ENCODE measurements around the gene PALLD.

Gene PALLD

DNA sequence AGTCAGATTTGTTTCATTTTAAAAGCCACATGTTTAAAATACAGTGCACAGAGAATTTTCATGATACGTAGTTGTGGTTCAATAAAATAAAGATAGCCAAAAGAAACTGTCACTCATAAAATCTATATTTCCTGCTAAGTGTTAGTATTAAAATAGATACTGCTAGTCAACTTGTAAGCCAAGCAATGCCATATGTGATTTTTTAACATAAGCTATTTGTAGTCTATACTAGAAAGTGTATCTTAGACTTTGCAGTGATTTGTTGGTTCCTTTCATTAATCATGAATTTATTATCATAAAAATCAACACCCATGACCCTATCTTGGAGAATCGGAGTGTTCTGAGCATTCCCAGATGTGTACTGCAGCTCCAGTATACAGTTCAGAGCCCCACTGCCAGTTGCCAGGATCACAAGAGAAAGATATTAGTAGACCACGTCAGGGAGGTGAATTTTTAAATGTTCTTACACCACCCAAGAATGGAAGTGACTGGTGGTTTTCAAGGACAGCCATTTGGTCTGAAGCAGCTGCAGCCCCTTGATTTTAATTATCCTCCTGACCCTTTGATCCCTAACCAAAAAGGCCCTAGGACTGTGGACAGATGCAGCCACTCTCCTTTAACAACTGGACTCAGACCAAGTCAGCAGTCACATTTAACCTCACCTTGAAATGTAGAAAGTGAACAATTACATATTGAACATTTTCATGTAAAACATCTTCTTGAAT, 163.1 kb downstream of the PALLD start:
- Histone ChIP-seq H3K27me3 (ENCODE audit: insufficient read depth, poor library complexity, severe bottlenecking) (no peaks in the 10 kb centered on the region), H3K4me3 (ENCODE audit: severe bottlenecking) (no peak overlapping the region), H3K4me1 (ENCODE audit: insufficient read depth, poor library complexity, severe bottlenecking) (peaks cover 22% of the 10 kb centered on the region), H3K9me3 (ENCODE audit: severe bottlenecking) (no peaks in the 10 kb centered on the region), H3K36me3 (ENCODE audit: low read depth) (no peaks in the 10 kb centered on the region), H3K27ac (ENCODE audit: poor library complexity, severe bottlenecking) (no peak overlapping the region)
- no peak for TF ChIP-seq CTCF (IDR thresholded peaks at IDR 0.05; ENCODE audit: poor library complexity, severe bottlenecking)
- DNase-seq (ENCODE audit: low spot score) (no peak), ATAC-seq (ENCODE audit: low read depth) (no peak)

DNA sequence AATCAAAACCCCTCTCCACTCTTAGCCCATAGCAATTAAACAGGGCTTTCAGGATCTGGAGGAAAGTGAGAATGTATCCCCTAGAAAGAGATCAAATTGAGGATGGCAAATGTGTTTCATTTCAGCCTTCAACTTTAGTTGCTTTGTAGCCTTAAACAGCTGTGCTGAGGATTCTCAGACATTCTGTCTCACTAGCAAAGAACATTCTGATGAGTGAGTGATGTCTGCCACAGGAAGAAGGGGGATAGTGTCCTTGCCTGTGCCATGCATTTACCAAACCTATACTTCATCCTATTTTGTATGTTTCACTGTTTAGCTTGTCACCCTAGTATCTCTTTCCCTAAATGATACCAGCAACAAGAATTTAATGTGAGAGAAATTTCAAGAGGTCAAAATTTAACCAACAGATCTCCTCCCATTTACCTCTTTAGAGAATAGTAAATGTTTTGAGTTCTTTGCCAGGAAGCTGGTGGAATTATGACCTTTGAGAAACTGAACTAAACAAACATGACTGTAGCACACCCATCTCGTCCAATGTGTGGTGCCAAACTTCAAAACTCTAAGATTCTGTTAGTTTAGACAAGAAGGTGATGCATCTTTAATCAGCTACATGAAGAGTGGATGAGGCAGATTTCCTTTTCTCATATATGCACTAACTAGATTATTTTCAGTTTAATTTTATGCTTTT, 165.6 kb downstream of the PALLD start:
- Histone ChIP-seq H3K4me1 (ENCODE audit: insufficient read depth, poor library complexity, severe bottlenecking) (peaks cover 10% of the 10 kb centered on the region), H3K36me3 (ENCODE audit: low read depth) (no peaks in the 10 kb centered on the region), H3K4me3 (ENCODE audit: severe bottlenecking) (no peak overlapping the region), H3K9me3 (ENCODE audit: severe bottlenecking) (no peaks in the 10 kb centered on the region), H3K27ac (ENCODE audit: poor library complexity, severe bottlenecking) (no peak overlapping the region), H3K27me3 (ENCODE audit: insufficient read depth, poor library complexity, severe bottlenecking) (no peaks in the 10 kb centered on the region)
- DNase-seq (ENCODE audit: low spot score) (no peak), ATAC-seq (ENCODE audit: low read depth) (no peak)
- no peak for TF ChIP-seq CTCF (IDR thresholded peaks at IDR 0.05; ENCODE audit: poor library complexity, severe bottlenecking)

GRCh38 chr4:168664242-168664891, 167.5 kb downstream of the PALLD start:
- H3K4me1 ChIP-seq (ENCODE audit: insufficient read depth, poor library complexity, severe bottlenecking) = peaks cover 10% of the 10 kb centered on the region
- no peak for DNase-seq (ENCODE audit: low spot score)

DNA sequence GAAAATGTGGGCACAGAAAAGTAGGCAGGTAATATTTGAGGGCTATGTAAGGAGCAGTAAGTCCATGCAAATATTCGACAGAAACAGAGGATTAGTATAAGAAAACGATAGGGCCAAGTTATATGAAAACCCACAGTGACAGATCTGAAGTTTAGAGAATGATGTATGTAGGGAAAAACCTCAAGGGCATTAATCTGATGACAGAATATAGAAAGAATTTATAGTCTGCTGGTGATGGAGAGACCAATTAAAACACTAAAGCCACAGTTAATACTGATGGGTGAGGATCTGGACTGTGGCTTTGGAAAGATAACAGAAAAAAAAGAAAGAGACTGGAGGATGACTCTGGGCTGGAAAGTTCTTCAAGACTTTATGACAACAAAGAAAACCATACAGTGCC, 169.7 kb downstream of the PALLD start:
- TF ChIP-seq CTCF (IDR thresholded peaks at IDR 0.05; ENCODE audit: poor library complexity, severe bottlenecking) = no peak
- Histone ChIP-seq H3K4me3 (ENCODE audit: severe bottlenecking) (no peak overlapping the region), H3K9me3 (ENCODE audit: severe bottlenecking) (no peaks in the 10 kb centered on the region), H3K36me3 (ENCODE audit: low read depth) (no peaks in the 10 kb centered on the region), H3K27ac (ENCODE audit: poor library complexity, severe bottlenecking) (peak overlapping the region; percentile 43), H3K4me1 (ENCODE audit: insufficient read depth, poor library complexity, severe bottlenecking) (peaks cover 10% of the 10 kb centered on the region), H3K27me3 (ENCODE audit: insufficient read depth, poor library complexity, severe bottlenecking) (no peaks in the 10 kb centered on the region)
- ATAC-seq (ENCODE audit: low read depth) (peak; percentile 93), DNase-seq (ENCODE audit: low spot score) (no peak)

More at GRCh38 chr4:168664242-168664891, 167.5 kb downstream of the PALLD start:
- ATAC-seq (ENCODE audit: low read depth) = no peak
- Histone ChIP-seq H3K9me3 (ENCODE audit: severe bottlenecking) (no peaks in the 10 kb centered on the region), H3K36me3 (ENCODE audit: low read depth) (no peaks in the 10 kb centered on the region), H3K4me3 (ENCODE audit: severe bottlenecking) (no peak overlapping the region), H3K27me3 (ENCODE audit: insufficient read depth, poor library complexity, severe bottlenecking) (no peaks in the 10 kb centered on the region), H3K27ac (ENCODE audit: poor library complexity, severe bottlenecking) (no peak overlapping the region)
- no peak for TF ChIP-seq CTCF (IDR thresholded peaks at IDR 0.05; ENCODE audit: poor library complexity, severe bottlenecking)

Data from RWPE2 (cell line).